Measurements from ENCODE around the gene ZNF385B. TPM values are rescaled to one million over a fixed set of nuclear protein-coding genes. Genes with fewer than 3 reads are reported as not detected.

Gene ZNF385B
- total RNA-seq, 1 donor from 2014 or later: not detected

DNA sequence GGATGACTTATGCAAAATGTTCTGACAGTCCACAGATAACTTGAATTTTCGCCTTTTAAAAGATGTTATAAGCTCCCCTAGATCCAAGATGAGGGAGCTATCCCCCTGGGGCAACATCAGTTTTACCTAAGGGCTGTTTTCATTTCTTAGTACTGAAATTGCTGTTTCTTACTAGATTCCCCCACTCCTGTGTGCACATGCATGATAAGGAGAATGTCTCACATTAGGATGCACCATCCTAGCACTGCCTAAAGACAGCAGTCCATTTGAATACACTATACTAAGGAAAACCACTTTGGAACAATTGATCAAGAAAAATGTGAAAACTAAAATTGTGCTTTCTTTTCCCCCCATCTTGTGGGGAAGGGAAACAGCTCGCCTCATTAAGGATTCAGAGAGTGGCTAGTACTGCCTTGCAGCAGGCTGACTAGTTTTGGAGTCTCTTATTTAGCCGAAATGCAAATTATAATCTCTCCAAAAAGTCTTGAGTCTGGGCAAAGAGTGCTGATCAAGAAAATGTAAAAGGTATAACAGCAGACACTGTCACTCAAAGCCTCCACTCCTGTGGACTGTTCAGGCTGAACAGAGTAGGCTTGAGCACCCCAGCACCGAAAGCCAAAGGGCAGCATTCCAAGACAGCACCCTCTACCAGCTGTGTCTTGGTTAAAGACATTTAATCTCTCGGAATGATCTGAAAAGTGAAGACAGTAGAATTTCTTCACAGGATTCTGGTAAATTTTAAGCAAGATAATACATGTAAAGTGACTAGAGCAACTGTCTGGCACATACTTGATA lies 65.0 kb downstream of the ZNF385B start:
- DNase-seq (ENCODE audit: low read depth) (no peak), FAIRE-seq (no peak)
- no peaks in the 10 kb centered on the region for H3K27me3 ChIP-seq (ENCODE audit: control insufficient read depth, insufficient read depth, low read length)
- no peaks in the 10 kb centered on the region for H3K36me3 ChIP-seq (ENCODE audit: control insufficient read depth, insufficient read depth, low read length)
- TF ChIP-seq, protein P1, sequence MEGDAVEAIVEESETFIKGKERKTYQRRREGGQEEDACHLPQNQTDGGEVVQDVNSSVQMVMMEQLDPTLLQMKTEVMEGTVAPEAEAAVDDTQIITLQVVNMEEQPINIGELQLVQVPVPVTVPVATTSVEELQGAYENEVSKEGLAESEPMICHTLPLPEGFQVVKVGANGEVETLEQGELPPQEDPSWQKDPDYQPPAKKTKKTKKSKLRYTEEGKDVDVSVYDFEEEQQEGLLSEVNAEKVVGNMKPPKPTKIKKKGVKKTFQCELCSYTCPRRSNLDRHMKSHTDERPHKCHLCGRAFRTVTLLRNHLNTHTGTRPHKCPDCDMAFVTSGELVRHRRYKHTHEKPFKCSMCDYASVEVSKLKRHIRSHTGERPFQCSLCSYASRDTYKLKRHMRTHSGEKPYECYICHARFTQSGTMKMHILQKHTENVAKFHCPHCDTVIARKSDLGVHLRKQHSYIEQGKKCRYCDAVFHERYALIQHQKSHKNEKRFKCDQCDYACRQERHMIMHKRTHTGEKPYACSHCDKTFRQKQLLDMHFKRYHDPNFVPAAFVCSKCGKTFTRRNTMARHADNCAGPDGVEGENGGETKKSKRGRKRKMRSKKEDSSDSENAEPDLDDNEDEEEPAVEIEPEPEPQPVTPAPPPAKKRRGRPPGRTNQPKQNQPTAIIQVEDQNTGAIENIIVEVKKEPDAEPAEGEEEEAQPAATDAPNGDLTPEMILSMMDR (IDR thresholded peaks at IDR 0.05; ENCODE audit: insufficient read depth, low read length, severe bottlenecking): no peak
- no peak overlapping the region for H3K4me3 ChIP-seq (ENCODE audit: low read depth, low read length)

DNA sequence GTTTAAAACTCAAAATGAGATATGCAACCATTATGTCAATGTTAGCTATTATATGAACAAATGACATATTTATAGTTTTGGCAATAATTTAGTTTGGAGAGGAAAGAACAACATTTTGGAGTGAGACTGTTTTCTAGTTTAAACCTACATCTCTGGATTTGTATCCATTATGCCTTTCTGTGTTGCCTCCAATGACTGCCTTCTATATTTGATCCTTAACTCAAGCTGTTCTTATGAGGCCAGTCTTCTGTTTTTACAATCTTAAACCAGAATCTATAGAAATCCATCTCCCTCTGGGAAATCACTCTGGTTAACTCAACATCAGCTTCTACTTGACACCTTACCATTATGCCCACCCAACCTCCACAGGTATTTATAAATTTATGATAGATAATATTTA lies 67.5 kb downstream of the ZNF385B start:
- no peaks in the 10 kb centered on the region for H3K36me3 ChIP-seq (ENCODE audit: control insufficient read depth, insufficient read depth, low read length)
- H3K27me3 ChIP-seq (ENCODE audit: control insufficient read depth, insufficient read depth, low read length): no peaks in the 10 kb centered on the region
- no peak for FAIRE-seq
- no peak overlapping the region for H3K4me3 ChIP-seq (ENCODE audit: low read depth, low read length)
- TF ChIP-seq, protein P1 (IDR thresholded peaks at IDR 0.05; ENCODE audit: insufficient read depth, low read length, severe bottlenecking): no peak
- no peak for DNase-seq (ENCODE audit: low read depth)

DNA sequence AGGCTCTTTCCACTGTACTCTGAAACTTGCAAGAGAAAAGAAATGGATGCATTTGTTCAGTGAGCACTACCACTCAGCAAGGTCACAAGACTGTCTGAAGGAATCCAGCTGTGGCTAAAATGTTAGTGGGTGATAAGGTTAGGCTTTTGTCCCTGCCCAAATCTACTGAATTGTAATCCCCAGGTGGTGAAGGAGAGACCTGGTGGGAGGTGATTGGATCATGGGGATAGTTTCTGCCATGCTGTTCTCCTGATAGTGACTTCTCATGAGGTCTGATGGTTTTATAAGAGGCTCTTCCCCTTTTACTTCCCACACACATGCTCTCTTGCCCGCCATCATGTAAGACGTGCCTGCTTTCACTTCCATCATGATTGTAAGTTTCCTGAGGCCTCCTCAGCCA lies 68.2 kb downstream of the ZNF385B start:
- FAIRE-seq: no peak
- H3K36me3 ChIP-seq (ENCODE audit: control insufficient read depth, insufficient read depth, low read length): no peaks in the 10 kb centered on the region
- TF ChIP-seq, protein P1 (IDR thresholded peaks at IDR 0.05; ENCODE audit: insufficient read depth, low read length, severe bottlenecking): no peak
- H3K4me3 ChIP-seq (ENCODE audit: low read depth, low read length): no peak overlapping the region
- no peaks in the 10 kb centered on the region for H3K27me3 ChIP-seq (ENCODE audit: control insufficient read depth, insufficient read depth, low read length)
- DNase-seq (ENCODE audit: low read depth): no peak

DNA sequence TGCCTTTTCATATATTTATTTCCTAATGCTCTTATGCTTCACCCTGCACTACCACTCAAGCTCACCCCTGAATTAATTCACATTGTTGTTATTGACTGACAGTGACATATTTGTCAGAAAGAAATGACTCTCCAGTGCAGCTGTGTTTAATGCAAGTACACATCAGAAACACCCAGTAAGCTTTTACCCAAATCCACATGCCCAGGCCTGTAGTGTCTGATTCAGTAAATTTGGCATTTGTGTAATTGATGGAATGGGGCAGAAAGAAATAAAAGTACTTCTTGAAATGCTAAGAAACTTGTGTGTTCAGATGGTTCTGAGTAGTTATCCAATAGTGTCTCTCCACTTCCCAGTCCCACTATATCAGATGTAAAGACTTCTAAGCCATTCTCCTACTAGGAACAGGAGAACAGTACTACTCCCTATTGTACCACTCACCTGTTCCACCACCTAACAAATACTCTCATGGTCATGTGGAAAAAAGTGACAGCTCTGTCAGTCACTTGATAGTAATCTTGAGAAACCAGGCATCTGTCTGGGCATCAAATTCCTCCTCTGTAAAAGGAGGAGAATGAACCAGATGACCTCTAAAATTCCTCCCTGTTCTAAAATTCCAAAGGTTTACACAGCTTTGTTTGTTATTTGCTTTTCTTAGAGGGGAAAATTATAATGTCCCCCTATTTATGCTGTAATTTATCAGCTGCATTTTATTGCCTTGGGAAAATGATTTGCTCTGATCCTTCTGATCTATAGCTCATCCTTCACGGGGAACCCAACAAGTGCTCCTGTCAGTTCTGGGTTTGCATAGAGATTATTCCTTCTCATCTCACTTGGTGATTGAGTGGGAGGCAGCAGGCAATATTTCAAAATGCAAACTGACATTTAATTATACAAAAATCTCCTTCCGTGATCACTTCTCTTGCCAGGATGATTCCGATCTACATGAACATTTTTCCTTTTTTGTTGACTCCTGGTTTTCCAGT lies 70.9 kb downstream of the ZNF385B start:
- Histone ChIP-seq H3K27me3 (ENCODE audit: control insufficient read depth, insufficient read depth, low read length) (no peaks in the 10 kb centered on the region), H3K36me3 (ENCODE audit: control insufficient read depth, insufficient read depth, low read length) (no peaks in the 10 kb centered on the region), H3K4me3 (ENCODE audit: low read depth, low read length) (no peak overlapping the region)
- FAIRE-seq: no peak
- TF ChIP-seq, protein P1 (IDR thresholded peaks at IDR 0.05; ENCODE audit: insufficient read depth, low read length, severe bottlenecking): no peak
- DNase-seq (ENCODE audit: low read depth): peak; percentile 63

- FAIRE-seq: no peak
Observed at GRCh38 chr2:179788104-179788503, 73.3 kb downstream of the ZNF385B start.

More at GRCh38 chr2:179788104-179788503, 73.3 kb downstream of the ZNF385B start:
- DNase-seq (ENCODE audit: low read depth): no peak
- Histone ChIP-seq H3K27me3 (ENCODE audit: control insufficient read depth, insufficient read depth, low read length) (no peaks in the 10 kb centered on the region), H3K36me3 (ENCODE audit: control insufficient read depth, insufficient read depth, low read length) (no peaks in the 10 kb centered on the region), H3K4me3 (ENCODE audit: low read depth, low read length) (no peak overlapping the region)
- TF ChIP-seq, protein P1 (IDR thresholded peaks at IDR 0.05; ENCODE audit: insufficient read depth, low read length, severe bottlenecking): no peak

All from bronchial epithelial cell (primary cell).